ENCODE data around the gene CTSE. TPM values are rescaled to one million over a fixed set of nuclear protein-coding genes. Genes with fewer than 3 reads are reported as not detected.

Gene CTSE
- total RNA-seq (under 1 TPM in 1 of 9 donors, not detected in 8; 0.11 TPM), polyA plus RNA-seq (under 1 TPM in 1 of 3 donors, not detected in 2; 0.07 TPM)
- long read RNA-seq, donor 1 = 0 reads
- long read RNA-seq, donor 2 = 0 reads
- long read RNA-seq, donor 3 = 0 reads
- long read RNA-seq, donor 4 = 0 reads
- long read RNA-seq, donor 5 = 0 reads
- long read RNA-seq, donor 6 = 0 reads
- long read RNA-seq, donor 7 = 0 reads
- long read RNA-seq, donor 8 = 0 reads
- long read RNA-seq, donor 9 = 0 reads
- long read RNA-seq, donor 10 = 0 reads

- intact Hi-C loops (cut with DNase I) = no loop called here
- Histone ChIP-seq H3K36me3 (replicated peaks in 1 of 2) (no peaks in the 10 kb centered on the region), H3K4me1 (replicated peaks in 1 of 2) (no peaks in the 10 kb centered on the region), H3K27ac (no peak within 1 kb of the TSS), H3K9me3 (replicated peaks in 1 of 3) (no peaks in the 10 kb centered on the region), H3K27me3 (peaks cover 5% of the 10 kb centered on the region), H3K4me3 (no peak within 1 kb of the TSS)
- no peak for TF ChIP-seq POLR2A (IDR thresholded peaks at IDR 0.05)
- DNase-seq = no peak
- WGBS, 4 donors = 84 to 91% (median 88%) methylated on average over 10 to 11 of the region's 11 CpGs
Observed at GRCh38 chr1:206023695-206024094, at the start of gene CTSE. Gene CTSE (minus strand): TSS chr1:206023895. CDS start chr1:206023791, 104 bp downstream.

- Histone ChIP-seq H3K4me1 (replicated peaks in 1 of 2) (no peaks in the 10 kb centered on the region), H3K27me3 (no peaks in the 10 kb centered on the region), H3K9me3 (replicated peaks in 1 of 3) (no peaks in the 10 kb centered on the region), H3K27ac (no peak overlapping the region), H3K36me3 (replicated peaks in 1 of 2) (no peaks in the 10 kb centered on the region), H3K4me3 (no peak overlapping the region)
- TF ChIP-seq, protein P1, sequence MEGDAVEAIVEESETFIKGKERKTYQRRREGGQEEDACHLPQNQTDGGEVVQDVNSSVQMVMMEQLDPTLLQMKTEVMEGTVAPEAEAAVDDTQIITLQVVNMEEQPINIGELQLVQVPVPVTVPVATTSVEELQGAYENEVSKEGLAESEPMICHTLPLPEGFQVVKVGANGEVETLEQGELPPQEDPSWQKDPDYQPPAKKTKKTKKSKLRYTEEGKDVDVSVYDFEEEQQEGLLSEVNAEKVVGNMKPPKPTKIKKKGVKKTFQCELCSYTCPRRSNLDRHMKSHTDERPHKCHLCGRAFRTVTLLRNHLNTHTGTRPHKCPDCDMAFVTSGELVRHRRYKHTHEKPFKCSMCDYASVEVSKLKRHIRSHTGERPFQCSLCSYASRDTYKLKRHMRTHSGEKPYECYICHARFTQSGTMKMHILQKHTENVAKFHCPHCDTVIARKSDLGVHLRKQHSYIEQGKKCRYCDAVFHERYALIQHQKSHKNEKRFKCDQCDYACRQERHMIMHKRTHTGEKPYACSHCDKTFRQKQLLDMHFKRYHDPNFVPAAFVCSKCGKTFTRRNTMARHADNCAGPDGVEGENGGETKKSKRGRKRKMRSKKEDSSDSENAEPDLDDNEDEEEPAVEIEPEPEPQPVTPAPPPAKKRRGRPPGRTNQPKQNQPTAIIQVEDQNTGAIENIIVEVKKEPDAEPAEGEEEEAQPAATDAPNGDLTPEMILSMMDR (IDR thresholded peaks at IDR 0.05) = no peak
- no peak for TF ChIP-seq POLR2A (IDR thresholded peaks at IDR 0.05)
- 72 to 77% (median 74%) methylated on average over 9 of the region's 9 CpGs for WGBS, 4 donors
- intact Hi-C loops (cut with DNase I) = no loop called here
- DNase-seq = no peak
Observed at GRCh38 chr1:206070627-206071304, 47.1 kb upstream of the CTSE start.

DNA sequence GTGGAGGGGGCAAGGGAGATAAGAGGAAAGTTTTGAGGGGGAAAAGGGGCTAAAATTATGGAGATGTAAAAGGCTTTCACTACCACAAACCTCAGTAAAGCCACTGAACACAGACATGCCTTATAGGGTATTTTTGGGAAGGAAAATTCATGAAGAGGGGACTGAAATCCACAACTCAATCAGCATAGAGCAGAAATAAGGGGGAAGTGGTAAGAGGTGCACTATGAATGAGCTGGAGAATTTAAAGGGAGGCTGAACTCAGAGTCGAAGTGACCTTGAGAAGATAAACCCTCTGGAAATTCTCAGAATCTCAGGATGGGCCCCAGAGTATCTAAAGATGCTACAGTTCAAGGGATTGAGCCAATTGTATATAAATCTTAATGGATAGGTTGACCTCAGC, 44.6 kb upstream of the CTSE start:
- H3K4me1 ChIP-seq (replicated peaks in 1 of 2) = no peaks in the 10 kb centered on the region
- no peaks in the 10 kb centered on the region for H3K27me3 ChIP-seq
- intact Hi-C loops (cut with DNase I) = no loop called here
- no peak overlapping the region for H3K4me3 ChIP-seq
- H3K36me3 ChIP-seq (replicated peaks in 1 of 2) = no peaks in the 10 kb centered on the region
- H3K9me3 ChIP-seq (replicated peaks in 1 of 3) = no peaks in the 10 kb centered on the region
- TF ChIP-seq, protein P1 (IDR thresholded peaks at IDR 0.05) = no peak
- TF ChIP-seq POLR2A (IDR thresholded peaks at IDR 0.05) = no peak
- 17 to 46% (median 20%) methylated on average over 1 of the region's 1 CpG for WGBS, 4 donors
- no peak overlapping the region for H3K27ac ChIP-seq
- DNase-seq = no peak

- intact Hi-C loops (cut with DNase I) = no loop called here
- no peak for TF ChIP-seq POLR2A (IDR thresholded peaks at IDR 0.05)
- TF ChIP-seq, protein P1 (IDR thresholded peaks at IDR 0.05) = no peak
- H3K36me3 ChIP-seq (replicated peaks in 1 of 2) = no peaks in the 10 kb centered on the region
- 61 to 74% (median 68%) methylated on average over 8 of the region's 8 CpGs for WGBS, 4 donors
- no peaks in the 10 kb centered on the region for H3K27me3 ChIP-seq
- H3K9me3 ChIP-seq (replicated peaks in 1 of 3) = no peaks in the 10 kb centered on the region
- H3K4me3 ChIP-seq = no peak overlapping the region
- no peak for DNase-seq
- H3K27ac ChIP-seq = no peak overlapping the region
- no peaks in the 10 kb centered on the region for H3K4me1 ChIP-seq (replicated peaks in 1 of 2)
Observed at GRCh38 chr1:206067486-206068227, 44.0 kb upstream of the CTSE start.
